HepG2 (cell line): ENCODE results near the gene CCDC154. TPM values are rescaled to one million over a fixed set of nuclear protein-coding genes. Genes with fewer than 3 reads are reported as not detected.

ENCODE experiments used
- ATAC-seq: fragments of 200-7000 bp; cut with Tn5 transposase; 3 replicates; pipeline ENCODE4 v1.9.1; 2020; ENCODE audit warnings: mild to moderate bottlenecking, moderate library complexity
- BruUV-seq: library from RNA; stranded (reverse); fragments of 400-500 nt; replicated peaks from 2 replicates; lab custom pipeline; 2021; lab: Mats Ljungman, UMichigan
- CTCF ChIA-PET: fragments of 300-600 bp; formaldehyde crosslinking; extraction: SDS; loops from one replicate; lab custom pipeline; 2021; ENCODE audit warnings: low total read pairs, inconsistent platforms, low intra/inter-chr PET ratio; lab: Yijun Ruan, JAX
- POLR2A ChIA-PET: fragments of 350-600 bp; sonication (Branson Sonifier 250); formaldehyde crosslinking; loops from one replicate; lab custom pipeline; 2020; ENCODE audit warnings: antibody characterized with exemption, inconsistent platforms; lab: Yijun Ruan, JAX
- DNase-seq: peaks from one replicate; pipeline ENCODE4 v3.0.0-alpha.2; 2015; ENCODE audit warnings: low spot score
- FAIRE-seq: peaks from 3 replicates; lab custom pipeline; 2011; peaks lifted over from hg19 to GRCh38; lab: Jason Lieb, UNC
- H2AFZ ChIP-seq: one replicate; pipeline ENCODE4 v1.6.1; 2011; ENCODE audit warnings: low read length, inconsistent platforms
- H3K27ac ChIP-seq: fragments of 300-600 bp; 3 replicates; pipeline ENCODE4 v1.8.0; 2011; ENCODE audit warnings: mixed run types, mild to moderate bottlenecking, mixed read lengths, low read length, inconsistent platforms; ENCODE audit not compliant: insufficient read depth; ENCODE audit errors: extremely low read length
- H3K27me3 ChIP-seq, 2 experiments: fragments of 200-600 bp in 1 of 2; 2 replicates in 1 of 2; 3 replicates in 1 of 2; pipeline versions ENCODE4 v1.6.0 to v1.8.0; 2011; ENCODE audit warnings: low read length in 2 of 2, mild to moderate bottlenecking in 2 of 2, moderate library complexity in 2 of 2, inconsistent platforms in 1 of 2; ENCODE audit not compliant: insufficient read depth in 2 of 2, control insufficient read depth in 1 of 2
- H3K36me3 ChIP-seq, 2 experiments: fragments of 200-600 bp in 1 of 2; replicated peaks in 1 of 2; 2 replicates in 1 of 2; 3 replicates in 1 of 2; pipeline versions ENCODE4 v1.5.1 to v1.8.0; 2011; ENCODE audit warnings: low read length in 2 of 2, inconsistent platforms in 1 of 2; ENCODE audit not compliant: insufficient read depth in 2 of 2, control insufficient read depth in 1 of 2
- H3K4me1 ChIP-seq: 2 replicates; pipeline ENCODE4 v1.5.1; 2012; ENCODE audit warnings: low read length, inconsistent platforms; ENCODE audit not compliant: insufficient read depth
- H3K4me2 ChIP-seq: 2 replicates; pipeline ENCODE4 v1.6.0; 2011; ENCODE audit warnings: low read depth, low read length, inconsistent platforms
- H3K4me3 ChIP-seq, 3 experiments: fragments of 200-600 bp in 1 of 3; sonication (generic), shearing (Covaris generic) in 1 of 3; replicated peaks in 1 of 3; 2 replicates each; pipeline ENCODE4 v1.5.1; 2011 to 2016; ENCODE audit warnings: low read length in 3 of 3, inconsistent platforms in 2 of 3, low read depth in 2 of 3, mild to moderate bottlenecking in 2 of 3, control low read depth in 1 of 3, mixed read lengths in 1 of 3; ENCODE audit not compliant: insufficient read depth in 1 of 3
- H3K79me2 ChIP-seq: one replicate; pipeline ENCODE4 v1.6.1; 2011; ENCODE audit warnings: low read length, inconsistent platforms; ENCODE audit not compliant: insufficient read depth
- H3K9ac ChIP-seq: 2 replicates; pipeline ENCODE4 v1.6.0; 2011; ENCODE audit warnings: mild to moderate bottlenecking, low read depth, low read length, inconsistent platforms; ENCODE audit not compliant: insufficient read depth
- H3K9me3 ChIP-seq: 2 replicates; pipeline ENCODE4 v1.5.1; 2012; ENCODE audit warnings: mild to moderate bottlenecking, low read length
- H4K20me1 ChIP-seq: 2 replicates; pipeline ENCODE4 v1.6.0; 2011; ENCODE audit warnings: inconsistent platforms, mild to moderate bottlenecking, low read length, moderate library complexity; ENCODE audit not compliant: insufficient read depth
- ATF7-NPFF ChIP-seq: sonication (generic); formaldehyde crosslinking; IDR thresholded peaks from 2 replicates; pipeline ENCODE4 v1.8.1; 2023; ENCODE audit warnings: mild to moderate bottlenecking, low read depth, missing genetic modification reagents, moderate library complexity
- ATRX ChIP-seq: sonication (generic); formaldehyde crosslinking; IDR thresholded peaks from 2 replicates; pipeline ENCODE4 v1.4.0; 2020; ENCODE audit warnings: missing genetic modification reagents, borderline replicate concordance
- DMAP1 ChIP-seq: IDR thresholded peaks from 2 replicates; pipeline ENCODE4 v1.6.1; 2016
- JARID2 ChIP-seq: sonication (generic); formaldehyde crosslinking; IDR thresholded peaks from 2 replicates; pipeline ENCODE4 v1.8.1; 2023; ENCODE audit warnings: missing genetic modification reagents, inconsistent platforms; ENCODE audit not compliant: insufficient replicate concordance
- KLF12 ChIP-seq: sonication (generic); formaldehyde crosslinking; IDR thresholded peaks from 2 replicates; pipeline ENCODE4 v1.4.0; 2020; ENCODE audit warnings: missing genetic modification reagents, borderline replicate concordance
- NPAS2 ChIP-seq: sonication (generic); formaldehyde crosslinking; IDR thresholded peaks from 2 replicates; pipeline ENCODE4 v1.8.0; 2022; ENCODE audit warnings: mild to moderate bottlenecking, missing genetic modification reagents, borderline replicate concordance
- PPARG ChIP-seq: conservative IDR thresholded peaks from 2 replicates; pipeline ENCODE4 v1.6.1; 2016; ENCODE audit warnings: missing biosample characterization, missing genetic modification reagents
- SAFB2 ChIP-seq: sonication (generic); formaldehyde crosslinking; IDR thresholded peaks from 2 replicates; pipeline ENCODE4 v1.5.1; 2020; ENCODE audit warnings: missing genetic modification reagents, low read depth, mild to moderate bottlenecking, borderline replicate concordance
- ZNF30 ChIP-seq: sonication (generic); formaldehyde crosslinking; IDR thresholded peaks from 2 replicates; pipeline ENCODE4 v1.5.0; 2020; ENCODE audit warnings: mild to moderate bottlenecking, missing genetic modification reagents
- ZNF33B ChIP-seq: sonication (generic); formaldehyde crosslinking; IDR thresholded peaks from 2 replicates; pipeline ENCODE4 v1.5.1; 2020; ENCODE audit warnings: mild to moderate bottlenecking, missing genetic modification reagents
- ZNF768 ChIP-seq: sonication (generic); formaldehyde crosslinking; IDR thresholded peaks from 2 replicates; pipeline ENCODE4 v1.4.0; 2020; ENCODE audit warnings: missing genetic modification reagents
- ZNF816 ChIP-seq: sonication (generic); formaldehyde crosslinking; IDR thresholded peaks from 2 replicates; pipeline ENCODE4 v1.8.0; 2022; ENCODE audit warnings: missing genetic modification reagents, mild to moderate bottlenecking, borderline replicate concordance
- WGBS: methylation state at CpG from one replicate; pipeline ENCODE4 v1.1.6; 2017; ENCODE audit warnings: low lambda C conversion rate; 5-methylcytosine and 5-hydroxymethylcytosine counted together
- in situ Hi-C: cut with HindIII; loops from 2 replicates; pipeline ENCODE4 v1.10.0; 2017; ENCODE audit warnings: low pct_unique_long_range_greater_than_20kb; ENCODE audit not compliant: extremely low pct_ligation_motif_present
- intact Hi-C: fragments of 100-400 bp; cut with micrococcal nuclease; formaldehyde crosslinking; loops from one replicate; pipeline ENCODE4 v1.10.0; 2022; ENCODE audit not compliant: unreplicated experiment
- polyA plus RNA-seq, 8 experiments: library from polyadenylated mRNA; depleted of rRNA in 3 of 8; stranded (reverse) in 7 of 8; unstranded in 1 of 8; fragments of >200 nt; fragmentation: Illumina TruSeq in 4 of 8; extraction: Trizol in 4 of 8; gene quantifications; 2 replicates each; pipeline versions ENCODE4 v1.2.1 to v1.2.3, GENCODE V29; 2011 to 2016; ENCODE audit warnings: low read depth in 4 of 8, missing spikeins in 1 of 8, mixed read lengths in 1 of 8; ENCODE audit not compliant: insufficient read depth in 1 of 8
- total RNA-seq, 5 experiments: library from RNA; depleted of rRNA; stranded (reverse); fragments of >200 nt; fragmentation: Illumina TruSeq; extraction: Trizol; gene quantifications; 2 replicates each; pipeline ENCODE4 v1.2.3, GENCODE V29; 2016; ENCODE audit warnings: low read depth in 1 of 5
- TF ChIP-seq, protein P1 (sequence below): sonication (generic); formaldehyde crosslinking; IDR thresholded peaks from 2 replicates; pipeline ENCODE4 v1.4.0; 2020; ENCODE audit warnings: mild to moderate bottlenecking, missing genetic modification reagents
- TF ChIP-seq, protein P2 (sequence below): sonication (generic); formaldehyde crosslinking; IDR thresholded peaks from 2 replicates; pipeline ENCODE4 v1.5.1; 2020; ENCODE audit warnings: mild to moderate bottlenecking, missing genetic modification reagents, moderate library complexity

Gene CCDC154
- total and polyA plus RNA-seq, 2 of the 13 experiments (the other 11 are each of a cell fraction or from before 2014, with no cell fraction given): 0.92 to 1.5 TPM

DNA sequence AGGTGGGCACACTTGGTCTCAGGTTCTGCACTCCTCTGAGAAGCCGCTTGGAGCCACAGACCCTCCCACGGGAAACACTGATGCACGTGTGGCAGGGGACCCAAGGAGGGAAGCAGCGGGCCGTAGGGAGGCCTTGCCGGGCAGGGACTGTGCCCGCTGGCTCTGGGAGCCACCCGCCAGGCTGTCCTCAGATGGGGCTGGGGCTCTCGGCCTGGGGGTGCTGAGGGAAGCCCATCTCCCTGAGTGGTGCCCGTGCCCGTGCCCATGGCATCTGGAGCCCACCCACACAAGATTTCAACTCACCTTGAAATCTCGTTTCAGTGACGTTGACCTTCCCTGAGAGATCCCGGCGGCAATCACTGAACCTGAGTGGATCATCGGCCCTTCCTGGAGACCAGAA, 12.6 kb upstream of the CCDC154 start (continued):
- TF ChIP-seq ATF7-NPFF (CRISPR knock-in tag) (no peak), ZNF30 (CRISPR knock-in tag) (no peak), KLF12 (CRISPR knock-in tag) (no peak), ZNF768 (CRISPR knock-in tag) (no peak), ZNF33B (CRISPR knock-in tag) (no peak), DMAP1 (no peak), PPARG (CRISPR knock-in tag) (no peak)

DNA sequence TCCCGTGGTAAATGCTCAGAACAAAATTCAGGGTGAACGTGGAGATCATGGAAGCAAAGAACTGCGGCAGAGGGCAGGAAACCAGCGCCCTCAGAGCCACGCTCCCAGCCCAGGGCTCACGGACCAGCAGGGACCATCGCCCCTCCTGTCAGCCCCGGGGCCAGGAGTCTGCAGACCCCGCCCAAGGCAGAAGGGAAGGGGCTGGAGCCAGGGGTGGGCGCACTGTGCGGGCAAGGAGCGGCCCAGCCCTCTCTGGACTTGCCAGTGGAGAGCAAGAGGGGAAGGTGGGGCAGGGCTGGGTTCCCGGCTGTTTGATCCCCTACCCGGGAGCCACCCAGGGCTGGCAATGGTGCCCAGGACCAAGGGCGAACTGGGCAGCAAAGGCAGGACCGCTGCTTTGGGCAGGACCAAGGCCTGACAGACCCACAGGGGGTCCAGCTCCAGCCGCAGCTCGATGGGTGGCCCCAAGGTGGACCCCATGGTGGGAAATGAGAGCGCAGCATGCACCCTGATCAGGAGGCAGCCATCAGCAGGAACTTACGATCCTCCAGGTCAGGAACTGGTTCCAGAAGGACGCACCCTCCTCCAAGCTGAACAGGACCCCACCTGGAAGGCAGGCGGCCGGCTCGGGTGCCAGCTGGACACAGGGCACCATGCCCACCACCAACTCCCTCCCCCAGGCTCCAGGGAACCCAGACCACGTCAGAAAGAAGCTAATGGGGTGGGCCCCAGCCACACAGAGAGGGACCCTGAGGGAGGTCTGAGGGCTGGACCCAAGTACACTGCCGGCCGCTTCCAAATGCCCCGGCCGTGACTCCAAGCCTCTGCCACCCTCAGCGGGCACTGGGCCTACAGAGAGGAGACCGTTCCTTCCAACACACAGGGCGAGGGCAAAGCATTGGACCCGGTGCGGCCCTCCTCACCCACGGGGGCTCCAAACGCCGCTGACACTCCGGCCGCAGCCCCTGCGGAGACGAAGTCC, 11.1 kb upstream of the CCDC154 start:
- no peaks in the 10 kb centered on the region for H4K20me1 ChIP-seq
- POLR2A ChIA-PET: no interaction called here
- in situ Hi-C loops (no loop called here), intact Hi-C loops (no loop called here)
- no peak overlapping the region for H3K9ac ChIP-seq
- no peak for ATAC-seq
- no peak overlapping the region for H2AFZ ChIP-seq
- no peak for DNase-seq
- no peaks in the 10 kb centered on the region for H3K79me2 ChIP-seq
- H3K4me1 ChIP-seq: no peaks in the 10 kb centered on the region
- no peaks in the 10 kb centered on the region for H3K9me3 ChIP-seq
- no peak for FAIRE-seq
- TF ChIP-seq, protein P1, sequence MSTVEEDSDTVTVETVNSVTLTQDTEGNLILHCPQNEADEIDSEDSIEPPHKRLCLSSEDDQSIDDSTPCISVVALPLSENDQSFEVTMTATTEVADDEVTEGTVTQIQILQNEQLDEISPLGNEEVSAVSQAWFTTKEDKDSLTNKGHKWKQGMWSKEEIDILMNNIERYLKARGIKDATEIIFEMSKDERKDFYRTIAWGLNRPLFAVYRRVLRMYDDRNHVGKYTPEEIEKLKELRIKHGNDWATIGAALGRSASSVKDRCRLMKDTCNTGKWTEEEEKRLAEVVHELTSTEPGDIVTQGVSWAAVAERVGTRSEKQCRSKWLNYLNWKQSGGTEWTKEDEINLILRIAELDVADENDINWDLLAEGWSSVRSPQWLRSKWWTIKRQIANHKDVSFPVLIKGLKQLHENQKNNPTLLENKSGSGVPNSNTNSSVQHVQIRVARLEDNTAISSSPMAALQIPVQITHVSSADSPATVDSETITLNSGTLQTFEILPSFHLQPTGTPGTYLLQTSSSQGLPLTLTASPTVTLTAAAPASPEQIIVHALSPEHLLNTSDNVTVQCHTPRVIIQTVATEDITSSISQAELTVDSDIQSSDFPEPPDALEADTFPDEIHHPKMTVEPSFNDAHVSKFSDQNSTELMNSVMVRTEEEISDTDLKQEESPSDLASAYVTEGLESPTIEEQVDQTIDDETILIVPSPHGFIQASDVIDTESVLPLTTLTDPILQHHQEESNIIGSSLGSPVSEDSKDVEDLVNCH (CRISPR knock-in tag): no peak
- no peak for TF ChIP-seq NPAS2
- TF ChIP-seq SAFB2: no peak
- no peak for TF ChIP-seq ATRX
- TF ChIP-seq ZNF816 (CRISPR knock-in tag): no peak
- TF ChIP-seq JARID2 (CRISPR knock-in tag): no peak
- TF ChIP-seq, protein P2, sequence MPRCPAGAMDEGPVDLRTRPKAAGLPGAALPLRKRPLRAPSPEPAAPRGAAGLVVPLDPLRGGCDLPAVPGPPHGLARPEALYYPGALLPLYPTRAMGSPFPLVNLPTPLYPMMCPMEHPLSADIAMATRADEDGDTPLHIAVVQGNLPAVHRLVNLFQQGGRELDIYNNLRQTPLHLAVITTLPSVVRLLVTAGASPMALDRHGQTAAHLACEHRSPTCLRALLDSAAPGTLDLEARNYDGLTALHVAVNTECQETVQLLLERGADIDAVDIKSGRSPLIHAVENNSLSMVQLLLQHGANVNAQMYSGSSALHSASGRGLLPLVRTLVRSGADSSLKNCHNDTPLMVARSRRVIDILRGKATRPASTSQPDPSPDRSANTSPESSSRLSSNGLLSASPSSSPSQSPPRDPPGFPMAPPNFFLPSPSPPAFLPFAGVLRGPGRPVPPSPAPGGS: no peak
- TF ChIP-seq, all 625 proteins: peak for 0
- WGBS: 90% methylated on average over 17 of the region's 41 CpGs
- Histone ChIP-seq H3K4me2 (no peak overlapping the region), H3K36me3 (peaks cover 13 to 29% of the 10 kb centered on the region in 2 experiments; a peak in 4 of 5 replicates), H3K27ac (no peak overlapping the region), H3K4me3 (no peak overlapping the region), H3K27me3 (no peaks in the 10 kb centered on the region)
- BruUV-seq: no TSS peak
- CTCF ChIA-PET: no interaction called here
